Right kidney (tissue), 1 donor: ENCODE results near the gene ZNF217.
"Not testable (repeated sequence)": the region's sequence is repeated elsewhere in the genome, so short reads cannot be mapped to it uniquely, and the experiment has no call there.

Experiments used
- DNase-seq: peaks from one replicate; pipeline ENCODE4 v3.0.0-alpha.2; 2016

Gene ZNF217

DNA sequence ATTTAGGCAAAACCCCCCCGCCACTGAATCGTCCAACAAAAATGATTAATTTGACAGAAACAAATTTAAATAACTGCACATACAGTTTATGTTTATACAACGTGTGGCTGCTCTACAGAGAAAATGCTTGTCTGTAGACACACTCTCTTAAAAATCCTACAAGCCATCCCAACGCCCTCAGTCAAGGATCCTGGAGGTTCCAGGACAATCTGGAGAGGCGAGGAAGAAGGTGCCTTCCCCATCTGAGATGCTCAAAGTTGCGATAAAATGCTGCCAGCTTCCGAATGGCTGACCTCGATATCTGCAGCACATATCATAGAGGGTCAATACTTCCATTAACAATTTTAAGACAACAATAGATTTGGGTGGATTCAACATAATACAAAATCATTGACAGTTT lies 25.3 kb downstream of the ZNF217 start:
- DNase-seq: no peak

GRCh38 chr20:53567379-53567917 lies 26.2 kb downstream of the ZNF217 start:
- no peak for DNase-seq

- DNase-seq: not testable (repeated sequence)
These were observed 27.0 kb downstream of the ZNF217 start for GRCh38 chr20:53566623-53567022.

GRCh38 chr20:53565254-53565653 lies 28.4 kb downstream of the ZNF217 start:
- DNase-seq: no peak

DNA sequence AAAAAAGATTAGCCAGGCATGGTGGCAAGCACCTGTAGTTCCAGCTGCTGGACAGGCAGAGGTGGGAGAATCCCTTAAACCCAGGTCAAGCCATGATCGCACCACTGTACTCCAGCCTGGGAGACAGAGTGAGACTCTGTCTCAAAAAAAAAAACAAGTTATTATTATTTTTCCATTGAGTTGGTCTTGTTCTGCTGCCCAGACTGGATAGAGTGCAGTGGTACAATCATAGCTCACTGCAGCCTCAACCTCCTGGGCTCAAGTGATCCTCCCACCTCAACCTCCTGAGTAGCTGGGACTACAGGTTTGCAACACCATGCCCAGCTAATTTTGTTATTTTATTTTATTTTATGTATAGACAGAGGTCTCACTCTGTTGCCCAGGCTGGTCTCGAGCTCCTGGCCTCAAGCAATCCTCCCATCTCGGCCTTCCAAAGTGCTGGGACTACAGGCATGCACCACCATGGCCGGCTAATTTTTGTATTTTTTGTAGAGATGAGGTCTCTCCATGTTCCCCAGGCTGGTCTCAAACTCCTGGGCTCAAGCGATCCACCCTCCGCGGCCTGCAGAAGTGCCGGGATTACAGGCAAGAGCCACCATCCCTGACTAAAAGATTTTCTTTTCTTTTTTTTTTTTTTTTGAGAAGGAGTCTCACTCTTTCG lies 31.4 kb downstream of the ZNF217 start:
- not testable (repeated sequence) for DNase-seq

DNA sequence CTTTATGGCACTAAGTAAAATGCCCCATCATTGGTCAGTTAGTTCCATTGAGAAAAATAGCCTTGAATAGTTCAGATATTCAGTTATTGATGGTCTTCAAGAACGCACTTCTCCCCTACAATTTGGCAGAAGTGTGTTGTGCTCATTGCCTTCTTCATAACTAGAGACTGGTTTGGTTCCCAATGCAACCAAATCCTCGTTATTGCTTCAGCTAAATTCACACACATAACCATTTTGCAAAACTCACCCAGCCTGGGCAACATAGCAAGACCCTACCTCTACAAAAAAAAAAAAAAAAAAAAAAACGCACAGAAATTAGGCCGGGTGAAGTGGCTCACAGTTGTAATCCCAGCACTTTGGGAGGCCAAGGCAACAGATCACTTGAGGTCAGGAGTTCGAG lies 32.1 kb downstream of the ZNF217 start:
- DNase-seq: no peak

DNA sequence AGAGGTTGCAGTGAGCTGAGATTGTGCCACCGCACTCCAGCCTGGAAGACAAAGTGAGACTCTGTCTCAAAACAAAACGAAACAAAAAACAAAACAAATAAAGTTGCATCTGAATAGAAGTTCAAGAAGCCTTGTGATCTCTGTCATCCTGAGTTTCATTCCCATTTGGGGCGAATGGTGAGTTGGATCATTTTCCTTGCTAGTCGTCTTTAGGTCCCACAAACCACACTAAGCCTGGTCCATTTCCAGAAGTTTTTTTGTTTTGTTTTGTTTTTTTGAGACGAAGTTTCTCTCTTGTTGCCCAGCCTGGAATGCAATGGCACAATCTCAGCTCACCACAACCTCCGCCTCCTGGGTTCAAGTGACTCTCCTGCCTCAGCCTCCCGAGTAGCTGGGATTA lies 33.8 kb downstream of the ZNF217 start:
- no peak for DNase-seq

GRCh38 chr20:53557130-53557529 lies 36.5 kb downstream of the ZNF217 start:
- no peak for DNase-seq

DNA sequence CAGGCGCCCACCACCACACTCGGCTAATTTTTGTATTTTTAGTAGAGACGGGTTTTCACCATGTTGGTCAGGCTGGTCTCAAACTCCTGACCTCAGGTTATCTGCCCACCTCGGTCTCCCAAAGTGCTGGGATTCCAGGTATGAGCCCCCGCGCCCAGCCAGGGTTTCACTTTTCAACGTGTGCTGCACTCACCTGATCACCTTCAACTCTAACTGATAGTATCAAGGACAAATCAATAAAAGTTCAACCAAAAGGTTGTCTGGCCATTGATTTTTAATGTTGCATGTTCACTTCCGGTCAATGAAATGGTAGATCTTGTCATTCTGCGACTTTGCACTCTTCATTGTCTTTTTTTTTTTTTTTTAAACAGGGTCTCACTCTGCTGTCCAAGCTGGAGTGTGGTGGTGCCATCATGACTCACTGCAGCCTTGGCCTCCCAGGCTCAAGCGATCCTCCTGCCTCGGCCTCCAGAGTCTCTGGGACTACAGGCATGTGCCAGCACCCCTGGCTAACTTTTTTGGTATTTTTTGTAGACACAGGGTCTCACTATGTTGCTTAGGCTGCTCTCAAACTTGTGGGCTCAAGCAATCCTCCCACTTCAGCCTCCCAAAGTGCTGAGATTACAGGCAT lies 37.3 kb downstream of the ZNF217 start:
- no peak for DNase-seq

GRCh38 chr20:53555816-53556215 lies 37.8 kb downstream of the ZNF217 start:
- no peak for DNase-seq

DNA sequence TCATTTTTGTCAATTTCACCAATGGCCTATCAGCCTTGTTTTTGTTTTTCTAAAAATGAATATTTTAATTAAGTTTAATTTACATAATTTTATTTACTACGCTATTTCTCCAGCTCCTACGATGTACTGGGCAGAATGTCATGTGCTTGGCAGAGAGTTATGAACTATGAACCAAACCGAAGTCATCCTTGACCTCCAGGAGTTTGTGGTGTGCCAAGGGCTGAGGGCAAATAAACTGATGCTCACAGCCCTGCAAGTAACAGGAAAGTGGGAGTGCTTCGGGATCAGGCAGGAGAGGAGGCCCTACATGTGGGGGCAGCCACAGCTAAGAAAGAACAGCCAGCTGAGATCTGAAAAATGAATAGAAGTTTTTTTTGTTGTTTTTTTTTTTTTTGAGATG lies 38.6 kb downstream of the ZNF217 start:
- DNase-seq: no peak

DNA sequence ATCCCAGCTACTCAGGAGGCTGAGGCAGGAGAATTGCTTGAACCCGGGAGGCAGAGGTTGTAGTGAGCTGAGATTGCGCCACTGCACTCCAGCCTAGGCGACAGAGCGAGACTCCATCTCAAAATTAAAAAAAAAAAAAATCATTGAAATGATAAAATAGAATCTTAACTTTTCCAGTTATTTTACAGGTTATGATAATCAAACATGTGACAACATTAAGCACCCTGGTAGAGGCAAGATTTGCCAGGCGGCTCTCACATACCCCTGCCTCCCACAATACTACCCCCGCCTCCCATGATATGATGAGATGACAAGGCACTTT lies 41.1 kb downstream of the ZNF217 start:
- not testable (repeated sequence) for DNase-seq

- not testable (repeated sequence) for DNase-seq
These were observed 41.7 kb downstream of the ZNF217 start for GRCh38 chr20:53551719-53552571.

DNA sequence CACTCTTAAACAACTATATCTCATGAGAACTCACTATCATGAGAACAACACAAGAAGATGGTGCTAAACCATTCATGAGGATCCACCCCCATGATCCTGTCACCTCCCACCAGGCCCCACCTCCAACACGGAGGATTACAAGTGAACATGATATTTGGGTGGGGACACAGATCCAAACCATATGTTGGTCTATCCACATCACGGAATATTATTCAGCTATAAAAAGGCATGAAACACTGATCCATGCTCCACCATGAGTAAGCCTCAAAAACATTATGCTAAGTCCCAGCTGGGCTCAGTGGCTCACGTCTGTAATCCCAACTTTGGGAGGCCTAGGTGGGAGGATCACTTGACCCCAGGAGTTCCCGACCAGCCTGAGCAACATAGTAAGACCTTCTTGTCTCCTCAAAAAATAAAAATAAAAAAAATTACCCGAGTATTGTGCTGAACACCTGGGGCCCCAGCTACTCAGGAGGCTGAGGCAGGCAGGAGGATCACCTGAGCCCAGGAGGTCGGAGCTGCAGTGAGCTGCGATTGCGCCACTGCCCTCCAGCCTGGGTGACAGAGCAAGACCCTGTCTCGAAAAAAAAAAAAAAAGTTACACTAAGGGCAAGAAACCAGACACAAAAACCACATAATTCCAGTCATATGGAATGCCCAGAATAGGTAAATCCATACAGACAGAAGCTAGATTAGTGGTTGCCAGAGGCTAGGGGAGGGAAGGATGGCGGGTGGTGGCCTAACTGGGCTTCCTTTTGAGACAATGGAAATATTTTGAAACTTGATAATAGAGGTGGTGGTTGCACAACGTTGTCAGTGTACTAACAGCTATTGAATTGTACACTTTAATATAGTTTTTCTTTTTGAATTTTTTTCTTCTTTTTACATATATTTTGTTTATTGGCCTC lies 43.1 kb downstream of the ZNF217 start:
- DNase-seq: no peak

GRCh38 chr20:53547664-53548239 lies 45.9 kb downstream of the ZNF217 start:
- peak; percentile 56 for DNase-seq

- no peak for DNase-seq
These were observed 54.1 kb downstream of the ZNF217 start for GRCh38 chr20:53539516-53539915.

- not testable (repeated sequence) for DNase-seq
These were observed 57.3 kb downstream of the ZNF217 start for GRCh38 chr20:53536382-53536781.

DNA sequence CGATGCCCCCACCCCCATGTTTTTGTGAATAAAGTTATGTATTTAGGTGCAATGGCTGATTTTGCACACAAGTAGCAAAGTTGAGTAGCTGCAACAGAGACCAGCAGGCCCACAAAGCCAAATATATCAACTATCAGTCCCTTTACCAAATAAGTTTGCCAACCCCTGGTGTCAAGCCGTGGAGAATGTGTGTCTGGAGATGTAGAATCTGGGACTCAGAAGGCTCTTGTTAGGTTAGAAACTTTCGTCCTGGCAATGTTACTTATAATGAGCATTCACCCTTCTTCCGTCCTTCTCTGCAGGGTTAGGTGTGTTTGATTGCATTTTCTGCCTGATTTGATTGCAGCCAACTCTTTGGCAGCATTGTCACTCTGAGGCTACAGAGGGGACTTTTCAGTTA lies 57.8 kb downstream of the ZNF217 start:
- DNase-seq: no peak

GRCh38 chr20:53534037-53534436 lies 59.6 kb downstream of the ZNF217 start:
- DNase-seq: no peak

DNA sequence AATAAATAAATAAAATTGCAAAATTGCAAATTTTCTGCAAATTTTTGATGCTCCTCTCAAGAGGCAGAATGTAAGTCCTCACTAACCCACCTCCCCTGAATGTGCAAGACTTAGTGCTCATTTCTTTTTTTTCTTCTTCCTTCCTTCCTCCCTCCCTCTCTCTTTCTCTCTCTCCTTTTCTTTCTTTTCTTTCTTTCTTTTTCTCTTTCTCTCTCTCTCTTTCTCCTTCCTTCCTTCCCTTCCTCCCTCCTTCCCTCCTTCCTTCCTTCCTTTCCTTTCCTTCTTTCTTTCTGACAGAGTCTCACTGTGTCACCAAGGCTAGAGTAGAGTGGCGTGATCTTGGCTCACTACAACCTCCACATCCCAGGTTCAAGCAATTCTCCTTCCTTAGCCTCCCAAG lies 60.1 kb downstream of the ZNF217 start:
- no peak for DNase-seq

DNA sequence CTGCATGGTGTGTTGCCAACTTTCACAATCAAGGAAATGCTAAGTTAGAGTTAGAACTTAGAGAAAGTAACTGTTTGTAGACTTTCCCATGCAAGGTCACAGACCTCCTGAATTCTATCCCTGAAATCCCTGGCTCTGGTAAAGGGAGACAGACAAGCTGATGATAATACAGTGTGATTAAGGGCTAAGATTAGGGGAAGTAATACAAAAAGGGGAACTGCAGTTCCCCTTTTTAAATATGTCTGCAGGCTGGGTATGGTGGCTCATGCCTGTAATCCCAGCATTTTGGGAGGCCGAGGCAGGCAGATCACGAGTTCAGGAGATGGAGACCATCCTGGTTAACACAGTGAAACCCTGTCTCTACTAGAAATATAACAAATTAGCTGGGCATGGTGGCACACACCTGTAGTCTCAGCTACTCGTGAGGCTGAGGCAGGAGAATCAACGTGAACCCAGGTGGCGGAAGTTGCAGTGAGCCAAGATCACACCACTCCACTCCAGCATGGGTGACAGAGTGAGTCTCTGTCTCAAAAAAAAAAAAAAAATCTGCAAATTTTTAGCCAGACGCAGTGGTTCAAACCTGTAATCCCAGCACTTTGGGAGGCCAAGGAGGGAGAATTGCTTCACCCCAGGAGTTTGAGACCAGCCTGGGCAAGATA lies 60.9 kb downstream of the ZNF217 start:
- not testable (repeated sequence) for DNase-seq
